K562 (cell line): Measurements from ENCODE around the gene GAB4. TPM values are rescaled to one million over a fixed set of nuclear protein-coding genes. Genes with fewer than 3 reads are reported as not detected.

Experiments
- ATAC-seq: fragments of 200-7000 bp; cut with Tn5 transposase; 3 replicates; pipeline ENCODE4 v1.9.1; 2020; ENCODE audit warnings: moderate library complexity
- BruUV-seq: library from RNA; stranded (reverse); fragments of 400-500 nt; replicated peaks from 2 replicates; lab custom pipeline; 2021; lab: Mats Ljungman, UMichigan
- CTCF ChIA-PET: fragments of 300-600 bp; formaldehyde crosslinking; extraction: SDS; loops from one replicate; lab custom pipeline; 2021; ENCODE audit warnings: low intra/inter-chr PET ratio; lab: Yijun Ruan, JAX
- POLR2A ChIA-PET: fragments of 300-600, 350-650 bp; sonication (Branson Sonifier 250); formaldehyde crosslinking; extraction: SDS; loops from one replicate; lab custom pipeline; 2021; ENCODE audit warnings: antibody characterized with exemption, inconsistent platforms; lab: Yijun Ruan, JAX
- DNase-seq, 4 experiments: peaks; one replicate each; pipeline versions ENCODE4 v3.0.0 to v3.0.0-alpha.2; 2011 to 2018; ENCODE audit warnings: low spot score in 3 of 4, mixed read lengths in 3 of 4; ENCODE audit errors: extremely low read depth in 1 of 4
- FAIRE-seq: peaks from 2 replicates; lab custom pipeline; 2011; peaks lifted over from hg19 to GRCh38; lab: Jason Lieb, UNC
- H2AFZ ChIP-seq: 2 replicates; pipeline ENCODE4 v1.6.0; 2011; ENCODE audit warnings: low read depth, low read length, control low read depth, inconsistent platforms
- H3K27ac ChIP-seq: fragments of 200-600 bp; 3 replicates; pipeline ENCODE4 v1.8.0; 2011; ENCODE audit warnings: low read depth, mild to moderate bottlenecking, control low read depth, inconsistent platforms, low read length, moderate library complexity, mixed read lengths; ENCODE audit errors: extremely low read depth
- H3K27me3 ChIP-seq, 2 experiments: fragments of 300-600 bp in 1 of 2; 2 replicates in 1 of 2; 3 replicates in 1 of 2; pipeline versions ENCODE4 v1.6.0 to v1.8.0; 2011; ENCODE audit warnings: inconsistent platforms in 2 of 2, low read length in 2 of 2, mild to moderate bottlenecking in 1 of 2, mixed read lengths in 1 of 2, moderate library complexity in 1 of 2; ENCODE audit not compliant: control insufficient read depth in 2 of 2, insufficient read depth in 2 of 2
- H3K36me3 ChIP-seq: fragments of 300-600 bp; 3 replicates; pipeline ENCODE4 v1.8.0; 2011; ENCODE audit warnings: mild to moderate bottlenecking, low read length, inconsistent platforms; ENCODE audit not compliant: control insufficient read depth, insufficient read depth
- H3K4me1 ChIP-seq, 2 experiments: fragments of 200-600 bp in 1 of 2; replicated peaks in 1 of 2; 2 replicates in 1 of 2; 3 replicates in 1 of 2; pipeline versions ENCODE4 v1.5.1 to v1.8.0; 2011; ENCODE audit warnings: inconsistent platforms in 2 of 2, low read length in 2 of 2, mild to moderate bottlenecking in 1 of 2, mixed read lengths in 1 of 2, moderate library complexity in 1 of 2; ENCODE audit not compliant: control insufficient read depth in 2 of 2, insufficient read depth in 2 of 2
- H3K4me2 ChIP-seq: 2 replicates; pipeline ENCODE4 v1.6.1; 2011; ENCODE audit warnings: low read length, control low read depth, inconsistent platforms, mixed read lengths; ENCODE audit not compliant: insufficient read depth
- H3K4me3 ChIP-seq: fragments of 200-600 bp; sonication (generic), shearing (Covaris generic); 2 replicates; pipeline ENCODE4 v1.5.1; 2016; ENCODE audit warnings: control low read depth, inconsistent platforms
- H3K79me2 ChIP-seq: fragments of 200-600 bp; 3 replicates; pipeline ENCODE4 v1.8.0; 2011; ENCODE audit warnings: low read length, inconsistent platforms; ENCODE audit not compliant: control insufficient read depth, insufficient read depth
- H3K9ac ChIP-seq, 2 experiments: 2 replicates each; pipeline versions ENCODE4 v1.6.0 to v1.6.1; 2011; ENCODE audit warnings: low read depth in 2 of 2, low read length in 2 of 2, control low read depth in 1 of 2, inconsistent platforms in 1 of 2, mild to moderate bottlenecking in 1 of 2, mixed read lengths in 1 of 2; ENCODE audit not compliant: insufficient read depth in 1 of 2
- H3K9me1 ChIP-seq: one replicate; pipeline ENCODE4 v1.6.0; 2011; ENCODE audit warnings: inconsistent platforms, mild to moderate bottlenecking, low read length, moderate library complexity; ENCODE audit not compliant: control insufficient read depth, insufficient read depth
- H3K9me3 ChIP-seq: replicated peaks from 2 replicates; pipeline ENCODE4 v1.5.1; 2011; ENCODE audit warnings: low read depth, low read length, inconsistent platforms; ENCODE audit not compliant: control insufficient read depth, insufficient read depth
- H4K20me1 ChIP-seq: replicated peaks from 2 replicates; pipeline ENCODE4 v1.6.1; 2011; ENCODE audit warnings: low read length, inconsistent platforms, mixed read lengths; ENCODE audit not compliant: control insufficient read depth, insufficient read depth
- BCL6 ChIP-seq: fragments of 250-450 bp; sonication (Bioruptor Pico); IDR thresholded peaks from 2 replicates; pipeline ENCODE4 v1.4.0; 2020
- CBX8 ChIP-seq: fragments of 200-600 bp; sonication (generic); IDR thresholded peaks from 2 replicates; pipeline ENCODE4 v1.6.1; 2012; ENCODE audit warnings: borderline replicate concordance, mixed run types, low read depth, mild to moderate bottlenecking, moderate library complexity, mixed read lengths, low read length, control low read depth, inconsistent platforms; ENCODE audit not compliant: poor library complexity, severe bottlenecking; ENCODE audit errors: extremely low read depth
- CCNT2 ChIP-seq: IDR thresholded peaks from 2 replicates; pipeline ENCODE4 v1.6.1; 2011; ENCODE audit warnings: borderline replicate concordance, low read depth, mild to moderate bottlenecking, moderate library complexity, mixed read lengths, low read length; ENCODE audit not compliant: insufficient read length; ENCODE audit errors: extremely low read depth
- CEBPG ChIP-seq, 3 experiments: fragments of 200-800 bp in 1 of 3; sonication (Bioruptor generic) in 1 of 3; sonication (generic) in 1 of 3; formaldehyde crosslinking in 1 of 3; IDR thresholded peaks in 2 of 3; conservative IDR thresholded peaks in 1 of 3; 2 replicates each; pipeline versions ENCODE4 v1.6.1 to v1.8.0; 2016 to 2022; ENCODE audit warnings: missing compliant biosample characterization in 2 of 3, missing genetic modification characterization in 2 of 3, mild to moderate bottlenecking in 1 of 3, missing genetic modification reagents in 1 of 3
- HNRNPUL1 ChIP-seq: fragments of 200-400 bp; formaldehyde crosslinking; IDR thresholded peaks from 2 replicates; pipeline ENCODE4 v1.6.1; 2017; ENCODE audit warnings: low read length
- MXD1 ChIP-seq: fragments of 250-450 bp; sonication (Bioruptor Pico); IDR thresholded peaks from 2 replicates; pipeline ENCODE4 v1.8.0; 2021; ENCODE audit warnings: borderline replicate concordance, mild to moderate bottlenecking, moderate library complexity; ENCODE audit not compliant: poor library complexity, severe bottlenecking
- NR0B1 ChIP-seq: fragments of 450-650 bp; IDR thresholded peaks from one replicate; pipeline ENCODE4 v1.6.1; 2018; ENCODE audit warnings: mild to moderate bottlenecking, moderate library complexity; ENCODE audit not compliant: partially characterized antibody
- NR2C1 ChIP-seq, 2 experiments: fragments of 450-650 bp; IDR thresholded peaks; 2 replicates each; pipeline ENCODE4 v1.6.1; 2017; ENCODE audit warnings: mild to moderate bottlenecking in 2 of 2, antibody characterized with exemption in 1 of 2, inconsistent platforms in 1 of 2, missing compliant biosample characterization in 1 of 2, missing genetic modification characterization in 1 of 2
- USF2 ChIP-seq: sonication (generic); formaldehyde crosslinking; IDR thresholded peaks from 2 replicates; pipeline ENCODE4 v1.5.0; 2020; ENCODE audit warnings: missing genetic modification reagents
- ZBTB33 ChIP-seq: sonication (generic); formaldehyde crosslinking; IDR thresholded peaks from 2 replicates; pipeline ENCODE4 v1.8.1; 2023; ENCODE audit warnings: mild to moderate bottlenecking, missing genetic modification reagents
- WGBS: fragments of 100-300 bp; shearing (Covaris generic); methylation state at CpG from one replicate; pipeline ENCODE4 v1.1.6; 2016; ENCODE audit warnings: low coverage, mixed read lengths; ENCODE audit not compliant: insufficient coverage; ENCODE audit errors: missing lambda C conversion rate; 5-methylcytosine and 5-hydroxymethylcytosine counted together
- in situ Hi-C: fragments of 300-500 bp; cut with MboI; formaldehyde crosslinking; loops from 4 replicates; pipeline ENCODE4 v1.15.0; 2018; ENCODE audit warnings: inconsistent platforms, mixed read lengths
- intact Hi-C: fragments of 100-400 bp; cut with micrococcal nuclease; formaldehyde crosslinking; loops from 2 replicates; pipeline ENCODE4 v1.14.2; 2022
- polyA plus RNA-seq, 8 experiments: library from polyadenylated mRNA; depleted of rRNA in 4 of 8; stranded (reverse) in 5 of 8; unstranded in 3 of 8; fragments of >200 nt; fragmentation: Nextera tagmentation in 2 of 8; fragmentation: Illumina TruSeq in 1 of 8; extraction: Ambion mirVana in 2 of 8; extraction: Trizol in 1 of 8; gene quantifications; 2 replicates each; pipeline versions ENCODE4 v1.2.1 to v1.2.3, GENCODE V29; 2011 to 2014; ENCODE audit warnings: inconsistent platforms in 1 of 8, missing spikeins in 1 of 8
- total RNA-seq, 7 experiments: library from RNA; depleted of rRNA in 6 of 7; stranded (reverse); fragments of >200 nt in 6 of 7; fragmentation: Illumina TruSeq in 2 of 7; extraction: Trizol in 2 of 7; gene quantifications; 2 replicates each; pipeline versions ENCODE4 v1.2.1 to v1.2.3, GENCODE V29; 2011 to 2021; ENCODE audit warnings: low replicate concordance in 1 of 7

The GAB4 gene
- total and polyA plus RNA-seq, 9 of the 15 experiments (the other 6 are each of a cell fraction or from before 2014, with no cell fraction given): 0.04 to 0.11 (median 0.04) TPM; not detected in 6

GRCh38 chr22:16987822-16988221 lies 20.2 kb downstream of the GAB4 start:
- Histone ChIP-seq H3K27ac (no peak overlapping the region), H3K4me2 (no peak overlapping the region), H3K4me3 (no peak overlapping the region), H3K27me3 (peaks cover 2 to 14% of the 10 kb centered on the region in 2 experiments; a peak in 1 of 5 replicates), H3K9me3 (no peaks in the 10 kb centered on the region), H3K9ac (no peak overlapping the region), H4K20me1 (no peaks in the 10 kb centered on the region), H3K4me1 (no peaks in the 10 kb centered on the region), H3K79me2 (no peaks in the 10 kb centered on the region), H2AFZ (no peak overlapping the region), H3K36me3 (no peaks in the 10 kb centered on the region), H3K9me1 (no peaks in the 10 kb centered on the region)
- no peak for DNase-seq
- BruUV-seq: no TSS peak
- FAIRE-seq: no peak
- POLR2A ChIA-PET: interaction anchor here (0.6 kb wide), 1 partner anchor 86 kb away, joined by 4 read pairs; no protein-coding TSS in a partner anchor
- CTCF ChIA-PET: no interaction called here
- TF ChIP-seq BCL6 (CRISPR knock-in tag) (no peak), CBX8 (no peak), CCNT2 (no peak), NR2C1 (IDR thresholded peaks at IDR 0.05) (no peak), NR2C1 (tag; IDR thresholded peaks at IDR 0.05) (no peak), MXD1 (CRISPR knock-in tag) (no peak), HNRNPUL1 (no peak), CEBPG (CRISPR knock-in tag; IDR thresholded peaks at IDR 0.05) (no peak), CEBPG (tag; conservative IDR thresholded peaks at IDR 0.05 in 1 of 2, IDR thresholded peaks at IDR 0.05 in 1 of 2) (no peak), ZBTB33 (CRISPR knock-in tag) (no peak), NR0B1 (no peak), USF2 (CRISPR knock-in tag) (no peak)
- WGBS: 0% methylated on average over 7 of the region's 7 CpGs
- no peak for ATAC-seq
- intact Hi-C loops: no loop called here
- in situ Hi-C loops: no loop called here
